ENCODE results near the gene NR6A1. TPM values are rescaled to one million over a fixed set of nuclear protein-coding genes. Genes with fewer than 3 reads are reported as not detected.

The NR6A1 gene
- total RNA-seq, 2 donors from 2014 or later: 4.8 to 4.9 TPM

- peaks cover 7% of the 10 kb centered on the region for H3K4me1 ChIP-seq
- no peak for DNase-seq
- no peak overlapping the region for H3K9ac ChIP-seq (ENCODE audit: low read depth in 2 of 2, low read length in 2 of 2)
- H3K36me3 ChIP-seq: no peaks in the 10 kb centered on the region
- intact Hi-C loops (cut with DNase I): loop anchor here (10.0 kb wide), 1 partner anchor 366 kb away; the partner anchor contains the start of gene SCAI
- TF ChIP-seq CTCF (IDR thresholded peaks at IDR 0.05): no peak
- H3K27ac ChIP-seq: no peak overlapping the region
- H3K4me3 ChIP-seq: no peak overlapping the region
- H3K9me3 ChIP-seq: no peaks in the 10 kb centered on the region
- H3K27me3 ChIP-seq: peaks cover 17% of the 10 kb centered on the region
These were observed 7.7 kb upstream of the NR6A1 start for GRCh38 chr9:124778575-124779367.

GRCh38 chr9:124776954-124777648, 6.0 kb upstream of the NR6A1 start, which contains the start of gene OLFML2A:
TSS of gene OLFML2A (plus strand) at chr9:124777133. CDS start at chr9:124777271, 138 bp downstream.
- peak within 1 kb of the TSS; percentile 0 for H3K27ac ChIP-seq
- H3K9ac ChIP-seq (ENCODE audit: low read depth in 2 of 2, low read length in 2 of 2): peak within 1 kb of the TSS; percentile 21 to 64
- H3K36me3 ChIP-seq: no peaks in the 10 kb centered on the region
- intact Hi-C loops (cut with DNase I): loop anchor here (10.0 kb wide), 1 partner anchor 368 kb away; the partner anchor contains the start of gene SCAI
- peak within 1 kb of the TSS; percentile 45 for H3K4me3 ChIP-seq
- H3K4me1 ChIP-seq: peaks cover 7% of the 10 kb centered on the region
- DNase-seq: no peak
- H3K9me3 ChIP-seq: no peaks in the 10 kb centered on the region
- peaks cover 17% of the 10 kb centered on the region for H3K27me3 ChIP-seq
- no peak for TF ChIP-seq CTCF (IDR thresholded peaks at IDR 0.05)

GRCh38 chr9:124776618-124776953, 5.5 kb upstream of the NR6A1 start:
- Histone ChIP-seq H3K9ac (ENCODE audit: low read depth in 2 of 2, low read length in 2 of 2) (peak overlapping the region; percentile 21 to 64), H3K27ac (no peak overlapping the region), H3K27me3 (peaks cover 17% of the 10 kb centered on the region), H3K9me3 (no peaks in the 10 kb centered on the region), H3K36me3 (no peaks in the 10 kb centered on the region), H3K4me1 (peaks cover 7% of the 10 kb centered on the region), H3K4me3 (peak overlapping the region; percentile 45)
- no peak for TF ChIP-seq CTCF (IDR thresholded peaks at IDR 0.05)
- DNase-seq: no peak
- intact Hi-C loops (cut with DNase I): loop anchor here (10.0 kb wide), 1 partner anchor 368 kb away; the partner anchor contains the start of gene SCAI

- peak; percentile 89 for DNase-seq
- Histone ChIP-seq H3K4me1 (peaks cover 7% of the 10 kb centered on the region), H3K27ac (no peak overlapping the region), H3K4me3 (no peak overlapping the region), H3K27me3 (peaks cover 17% of the 10 kb centered on the region), H3K9ac (ENCODE audit: low read depth in 2 of 2, low read length in 2 of 2) (no peak overlapping the region), H3K36me3 (no peaks in the 10 kb centered on the region), H3K9me3 (no peaks in the 10 kb centered on the region)
- intact Hi-C loops (cut with DNase I): loop anchor here (1.0 to 10.0 kb wide), 3 partner anchors 78 to 598 kb away; partner anchors contain the start of gene SCAI
- peak; percentile 78 for TF ChIP-seq CTCF (IDR thresholded peaks at IDR 0.05)
These were observed 3.2 kb upstream of the NR6A1 start for GRCh38 chr9:124774129-124774978.

Measured in colonic mucosa (tissue), 4 donors.